ENCODE results near the gene SPG7.

The SPG7 gene

GRCh38 chr16:89484041-89484501, 24.1 kb upstream of the SPG7 start:
- no peak for DNase-seq (ENCODE audit: low read depth in 1 of 2, low spot score in 1 of 2)
- Histone ChIP-seq H3K27ac (replicated peaks) (no peak overlapping the region), H3K4me3 (replicated peaks; ENCODE audit: insufficient read depth, low read length) (no peak overlapping the region), H3K27me3 (ENCODE audit: insufficient read depth, poor library complexity, severe bottlenecking) (no peaks in the 10 kb centered on the region)
- no peak for TF ChIP-seq REST (IDR thresholded peaks at IDR 0.05; ENCODE audit: insufficient replicate concordance, low read depth)
- no peak for TF ChIP-seq CTCF (IDR thresholded peaks at IDR 0.05; ENCODE audit: insufficient read depth, low read length)
- TF ChIP-seq SPI1 (IDR thresholded peaks at IDR 0.05; ENCODE audit: borderline replicate concordance, low read depth): no peak
- TF ChIP-seq POLR2AphosphoS5 (IDR thresholded peaks at IDR 0.05; ENCODE audit: low read depth): no peak
- TF ChIP-seq GABPA (IDR thresholded peaks at IDR 0.05; ENCODE audit: low read depth): no peak

- Histone ChIP-seq H3K27me3 (ENCODE audit: insufficient read depth, poor library complexity, severe bottlenecking) (no peaks in the 10 kb centered on the region), H3K4me3 (replicated peaks; ENCODE audit: insufficient read depth, low read length) (no peak overlapping the region), H3K27ac (replicated peaks) (no peak overlapping the region)
- peak in 1 of 2 experiments; percentile 18 for DNase-seq (ENCODE audit: low read depth in 1 of 2, low spot score in 1 of 2)
- TF ChIP-seq POLR2AphosphoS5 (IDR thresholded peaks at IDR 0.05; ENCODE audit: low read depth) (no peak), GABPA (IDR thresholded peaks at IDR 0.05; ENCODE audit: low read depth) (no peak), REST (IDR thresholded peaks at IDR 0.05; ENCODE audit: insufficient replicate concordance, low read depth) (no peak), SPI1 (IDR thresholded peaks at IDR 0.05; ENCODE audit: borderline replicate concordance, low read depth) (no peak), CTCF (IDR thresholded peaks at IDR 0.05; ENCODE audit: insufficient read depth, low read length) (no peak)
These were observed 23.1 kb upstream of the SPG7 start for GRCh38 chr16:89484923-89485679.

- H3K4me3 ChIP-seq (replicated peaks; ENCODE audit: insufficient read depth, low read length): no peak overlapping the region
- DNase-seq (ENCODE audit: low read depth in 1 of 2, low spot score in 1 of 2): no peak
- H3K27ac ChIP-seq (replicated peaks): no peak overlapping the region
- H3K27me3 ChIP-seq (ENCODE audit: insufficient read depth, poor library complexity, severe bottlenecking): no peaks in the 10 kb centered on the region
- no peak for TF ChIP-seq POLR2AphosphoS5 (IDR thresholded peaks at IDR 0.05; ENCODE audit: low read depth)
- no peak for TF ChIP-seq REST (IDR thresholded peaks at IDR 0.05; ENCODE audit: insufficient replicate concordance, low read depth)
- TF ChIP-seq SPI1 (IDR thresholded peaks at IDR 0.05; ENCODE audit: borderline replicate concordance, low read depth): no peak
- no peak for TF ChIP-seq GABPA (IDR thresholded peaks at IDR 0.05; ENCODE audit: low read depth)
- no peak for TF ChIP-seq CTCF (IDR thresholded peaks at IDR 0.05; ENCODE audit: insufficient read depth, low read length)
These were observed 22.4 kb upstream of the SPG7 start for GRCh38 chr16:89485701-89486246.

All from HL-60 (cell line).